Activated effector memory CD4-positive, alpha-beta T cell treated with anti-CD3 and anti-CD28 coated beads, Interleukin-2, amount 50 U/mL, for 16 hours (primary cell): ENCODE results near the gene ASXL3.

Experiments
- DNase-seq: peaks from one replicate; pipeline ENCODE4 v3.0.0-alpha.2; 2020

The ASXL3 gene

DNA sequence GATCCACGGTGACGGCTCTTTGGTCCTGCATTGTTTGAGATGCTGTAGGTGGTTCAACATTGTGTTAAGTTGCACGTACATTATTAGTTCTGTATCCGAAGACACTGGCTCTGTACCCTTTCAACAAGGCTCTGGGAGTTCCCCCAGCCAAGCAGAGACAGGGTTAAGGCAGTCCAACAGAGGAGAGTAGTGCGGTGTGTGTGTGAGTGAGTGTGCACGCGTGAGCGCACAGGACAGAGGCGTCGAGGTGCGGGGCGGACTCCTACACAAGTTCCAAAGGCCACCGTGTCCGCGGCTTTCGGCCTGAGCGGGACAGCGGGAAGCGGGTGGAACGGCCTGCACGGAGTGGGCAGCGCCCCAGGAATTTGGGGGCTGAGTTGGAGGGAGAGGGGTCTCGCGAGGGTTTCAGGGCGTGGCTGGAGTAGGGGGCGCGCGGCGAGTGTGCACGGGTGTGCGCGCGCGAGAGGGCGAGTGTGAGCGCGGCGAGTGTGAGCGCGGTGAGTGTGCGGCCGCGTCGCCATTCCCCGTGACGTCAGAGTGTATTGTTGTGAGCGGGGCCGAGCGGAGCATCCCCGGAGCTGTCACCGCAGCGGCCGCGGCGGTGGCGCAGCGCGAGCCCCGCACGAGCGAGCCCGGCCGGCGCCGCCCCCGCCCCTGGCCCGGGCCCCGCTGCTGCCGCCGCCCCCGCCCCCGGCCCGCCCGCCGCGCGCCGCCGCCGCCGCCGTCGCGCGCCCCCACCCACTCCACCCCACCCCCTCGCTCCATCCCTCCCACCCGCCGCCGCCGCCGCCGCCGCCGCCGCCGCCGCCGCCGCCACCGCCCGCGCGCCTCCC lies at the start of gene ASXL3:
TSS of gene ASXL3 (plus strand) at position 535 of the 833 bp plus-strand sequence. CDS start 413 bp downstream, outside the sequence.
- DNase-seq: no peak

DNA sequence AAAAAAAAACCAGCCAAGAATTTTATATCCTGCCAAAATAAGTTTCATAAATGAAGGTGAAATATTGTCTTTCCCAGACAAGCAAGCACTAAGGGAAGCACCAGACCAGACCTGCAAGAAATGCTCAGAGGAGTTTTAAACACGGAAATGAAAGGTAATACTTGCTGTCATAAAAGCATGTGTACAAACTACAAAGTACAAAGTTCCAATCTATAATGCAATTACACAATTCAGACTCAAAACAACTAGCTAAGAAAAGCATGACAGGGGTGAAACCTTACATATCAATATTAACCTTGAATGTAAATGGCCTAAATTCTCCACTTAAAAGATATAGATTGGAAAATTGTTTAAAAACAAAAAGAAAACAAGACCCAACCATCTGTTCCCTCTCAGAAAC lies 45.0 kb upstream of the ASXL3 start:
- DNase-seq: no peak

DNA sequence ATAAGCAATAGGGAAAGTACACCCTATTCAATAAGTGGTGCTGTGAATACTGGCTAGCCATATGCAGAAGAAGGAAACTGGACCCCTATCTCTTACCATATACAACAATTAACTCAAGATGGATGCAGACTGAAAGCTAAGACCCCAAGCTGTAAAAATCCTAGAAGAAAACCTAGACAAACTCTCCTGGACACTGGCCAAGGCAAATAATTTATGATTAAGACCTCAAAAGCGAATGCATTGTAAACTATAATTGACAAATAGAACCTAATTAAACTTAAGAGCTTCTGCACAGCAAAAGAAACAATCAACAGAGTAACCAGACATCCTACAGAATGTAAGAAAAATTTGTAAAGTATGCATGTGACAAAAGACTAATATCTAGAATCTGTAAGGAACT lies 41.1 kb upstream of the ASXL3 start:
- no peak for DNase-seq

DNA sequence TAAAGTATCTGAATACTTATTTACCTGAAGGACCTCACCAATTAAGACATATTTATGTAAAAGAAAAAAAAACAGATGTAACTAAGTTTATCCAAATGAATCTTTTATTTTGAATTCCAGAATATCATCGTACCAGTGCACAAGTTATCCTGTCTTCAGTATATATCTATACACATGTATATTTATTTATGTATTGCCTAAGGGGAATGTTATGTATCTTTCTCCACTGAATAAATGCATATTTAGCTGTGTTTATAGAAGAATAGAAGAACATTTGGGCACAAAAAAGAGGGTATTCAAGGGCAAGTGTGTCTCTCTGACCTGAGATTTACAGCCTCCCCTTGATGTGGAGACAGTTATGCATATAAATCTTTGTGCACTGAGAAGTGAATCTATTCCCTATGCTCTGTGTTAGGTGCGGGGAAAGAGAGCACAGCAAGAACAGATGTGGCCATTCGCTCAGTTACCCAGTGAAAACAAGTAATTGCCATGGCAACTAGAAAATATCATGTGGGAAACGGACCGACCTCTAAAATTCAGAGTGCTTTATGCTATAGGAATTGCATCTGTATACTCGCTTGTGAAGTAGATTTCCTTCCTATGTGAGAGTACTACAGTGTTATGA lies 39.5 kb upstream of the ASXL3 start:
- no peak for DNase-seq

DNA sequence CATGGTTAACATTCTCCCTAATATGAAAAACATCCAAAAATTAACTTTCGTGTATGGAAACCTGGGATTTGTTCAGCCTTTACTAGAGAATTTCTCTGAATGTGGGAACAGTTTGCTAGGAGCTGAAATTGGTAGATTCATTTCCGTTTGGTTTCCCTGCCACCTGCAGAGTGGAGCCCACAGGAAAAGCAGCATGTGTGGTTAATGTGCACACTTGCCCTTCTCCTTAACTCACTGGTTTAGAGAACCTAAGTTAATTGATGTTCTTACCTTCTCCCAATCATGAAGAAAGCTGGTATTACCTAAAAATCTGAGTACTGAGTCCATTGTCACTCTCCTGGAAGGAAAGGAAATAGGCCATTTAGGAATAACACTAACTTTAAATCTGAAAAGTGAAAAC lies 37.6 kb upstream of the ASXL3 start:
- no peak for DNase-seq

DNA sequence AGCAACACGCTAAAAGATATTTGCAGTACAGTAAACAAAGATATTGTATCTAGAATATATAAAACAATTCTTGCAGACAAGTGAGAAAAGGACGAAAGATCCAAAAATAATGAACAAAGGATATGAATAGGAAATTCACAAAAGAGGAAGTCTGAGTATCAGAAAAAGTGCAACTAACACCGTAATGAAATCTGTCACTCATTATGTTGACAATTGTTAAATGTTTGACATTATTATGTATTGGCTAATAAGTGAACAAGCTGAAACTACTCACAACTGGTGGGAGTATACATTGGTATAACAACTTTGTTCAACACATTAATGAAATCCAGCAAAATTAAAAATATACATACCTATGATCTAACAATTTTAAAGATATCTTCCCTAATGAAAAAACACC lies 36.7 kb upstream of the ASXL3 start:
- DNase-seq: no peak

DNA sequence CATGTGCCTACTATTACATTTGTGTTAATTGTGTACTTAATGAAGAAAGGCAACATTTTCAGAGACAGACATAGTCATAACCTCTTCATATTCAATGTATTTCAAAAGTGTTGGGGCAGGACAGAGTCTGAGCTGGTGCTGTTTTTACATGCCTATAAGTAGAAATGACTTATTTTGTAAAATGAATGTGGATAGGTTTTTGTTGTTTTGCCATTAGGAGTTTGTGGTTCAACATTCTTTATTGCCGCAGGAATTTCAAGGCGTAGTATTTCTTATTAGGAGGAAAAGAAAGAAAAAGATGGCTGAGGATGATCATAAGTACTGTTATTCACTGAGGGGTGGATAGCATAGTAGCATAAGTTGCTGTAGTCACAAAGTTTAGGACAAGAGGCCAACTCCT lies 21.2 kb upstream of the ASXL3 start:
- DNase-seq: no peak

DNA sequence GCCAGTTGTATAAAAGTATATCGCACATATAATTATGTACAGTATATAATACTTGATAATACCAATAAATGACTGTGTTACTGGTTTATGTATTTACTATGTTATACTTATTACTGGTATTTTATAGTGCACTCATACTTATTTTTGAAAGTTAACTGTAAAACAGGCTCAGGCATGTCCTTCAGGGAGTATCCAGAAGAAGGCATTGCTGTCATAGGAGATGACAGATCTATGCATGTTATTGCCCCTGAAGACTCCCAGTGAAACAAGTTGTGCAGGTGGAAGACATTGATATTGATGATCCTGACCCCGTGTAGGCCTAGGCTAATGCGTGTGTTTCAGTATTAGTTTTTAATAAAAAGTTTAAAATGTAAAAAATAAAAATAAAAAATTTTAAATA lies 20.3 kb upstream of the ASXL3 start:
- no peak for DNase-seq

DNA sequence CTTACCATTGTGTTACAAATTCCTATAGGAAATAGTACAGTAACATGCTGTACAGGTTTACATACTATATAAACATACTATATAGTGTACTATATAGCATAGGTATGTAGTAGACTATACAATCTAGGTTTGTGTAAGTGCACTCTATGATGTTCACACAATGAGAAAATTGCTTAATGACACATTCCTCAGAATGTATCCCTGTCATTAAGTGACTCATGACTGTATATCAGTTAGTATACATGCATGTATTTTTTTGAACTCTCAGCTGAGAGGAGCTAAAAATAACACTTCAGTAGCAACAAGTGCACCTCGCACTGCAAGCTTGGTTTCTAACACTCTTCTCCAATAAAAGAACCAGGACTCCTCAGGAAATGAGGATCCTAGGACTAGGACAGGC lies 19.5 kb upstream of the ASXL3 start:
- DNase-seq: no peak

DNA sequence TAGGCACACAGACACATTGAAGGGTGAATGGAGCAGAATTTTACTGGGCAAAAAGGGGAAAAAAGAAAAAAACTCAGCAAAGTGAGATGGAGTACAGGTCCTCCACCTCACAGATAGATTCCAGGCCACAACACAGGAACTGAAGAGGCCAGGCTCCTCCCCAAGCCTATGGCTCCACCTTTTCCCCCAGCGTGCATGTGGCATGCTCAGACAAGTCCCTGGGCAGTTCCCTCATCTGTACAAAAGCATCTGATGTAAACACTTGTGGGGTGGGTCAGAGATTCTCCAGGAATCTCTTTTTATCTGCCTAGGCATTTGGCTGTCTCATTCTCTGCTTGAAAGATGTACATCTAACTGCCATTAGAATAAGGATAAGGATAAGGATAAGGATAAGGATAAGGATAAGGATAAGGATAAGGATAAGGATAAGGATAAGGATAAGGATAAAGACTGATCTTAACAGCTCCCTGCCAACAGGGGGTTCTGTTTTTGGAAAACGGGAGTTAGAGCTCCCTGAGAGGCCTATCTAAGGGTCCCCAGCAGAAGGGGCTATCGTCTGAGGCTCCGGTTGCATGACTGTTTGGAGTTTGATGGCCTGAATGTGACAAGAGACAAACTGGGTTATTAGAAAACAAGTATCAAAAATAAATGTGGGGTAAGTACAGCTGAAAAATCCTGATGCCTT lies 17.2 kb upstream of the ASXL3 start:
- DNase-seq: no peak

DNA sequence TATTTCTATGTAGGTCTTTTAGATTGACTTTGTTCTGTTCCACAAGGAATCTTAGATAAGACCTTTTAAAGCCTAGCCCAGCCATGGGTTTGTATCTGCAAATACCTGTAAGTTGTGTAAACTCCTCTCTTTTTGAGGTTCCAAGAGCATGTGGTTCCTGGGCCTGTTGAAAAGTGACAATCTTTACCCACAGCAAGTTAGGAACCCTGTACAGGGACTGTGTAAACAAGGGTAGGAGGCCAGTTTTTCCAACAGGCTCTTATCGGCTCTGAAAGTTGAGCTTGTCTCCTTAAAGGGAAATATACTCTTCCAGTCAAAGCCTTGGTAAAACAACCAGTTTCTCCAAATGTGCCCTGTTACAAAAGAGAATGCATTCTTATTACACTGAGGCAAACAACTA lies 15.3 kb upstream of the ASXL3 start:
- DNase-seq: no peak

DNA sequence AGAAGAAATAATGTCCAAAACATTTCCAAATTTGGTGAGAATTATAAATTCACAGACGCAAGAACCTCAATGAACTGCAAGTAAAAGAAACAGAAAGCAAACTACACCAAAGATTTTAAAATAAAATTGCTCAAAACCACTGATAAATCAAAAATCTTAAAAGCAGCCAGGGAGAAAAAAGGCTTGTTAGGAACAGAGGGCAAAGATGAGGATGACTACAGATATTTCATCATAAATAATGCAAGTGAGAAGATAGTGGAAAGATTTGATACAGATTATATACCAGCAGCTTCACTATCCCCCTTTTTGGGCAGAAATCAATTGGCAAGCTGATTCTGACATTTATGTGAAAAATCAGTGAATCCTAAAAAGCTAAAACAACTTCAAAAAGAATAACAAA lies 10.3 kb upstream of the ASXL3 start:
- no peak for DNase-seq

DNA sequence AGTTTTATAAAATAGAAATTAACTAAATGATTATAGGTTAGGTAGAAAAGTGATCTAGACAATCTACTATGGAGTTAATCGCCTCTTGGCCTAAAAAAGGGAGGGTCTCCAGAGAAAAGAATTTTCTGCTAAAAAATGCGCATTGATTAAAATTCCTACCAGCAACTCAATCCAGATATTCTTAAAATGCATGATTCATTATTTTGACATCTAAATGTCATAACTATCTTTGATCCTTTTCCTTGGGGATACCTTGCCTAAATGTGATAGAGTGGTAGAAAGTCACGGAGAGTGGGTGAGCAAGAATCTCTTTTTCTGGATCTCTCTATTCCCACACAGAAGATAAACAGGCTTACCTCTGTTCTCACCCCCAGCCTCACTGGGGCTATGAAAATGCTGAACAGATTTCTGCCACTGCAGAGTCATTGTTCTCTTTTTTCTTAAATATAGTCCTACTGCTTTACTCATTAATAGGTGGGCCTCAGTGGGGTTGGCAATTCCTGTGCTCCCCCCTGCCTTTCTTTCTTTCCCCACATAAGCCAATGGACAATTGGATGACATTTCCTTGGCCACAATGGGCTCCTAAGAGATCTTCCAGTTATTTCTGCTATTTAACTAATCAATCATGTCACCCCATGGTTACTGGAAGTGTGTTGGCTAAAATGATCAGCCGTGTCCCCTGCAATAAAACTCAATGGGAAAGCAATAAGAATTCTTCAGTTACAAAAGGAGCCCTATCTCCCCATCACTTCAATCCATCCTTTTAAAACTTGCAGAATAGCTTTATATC lies 5.8 kb upstream of the ASXL3 start:
- no peak for DNase-seq

DNA sequence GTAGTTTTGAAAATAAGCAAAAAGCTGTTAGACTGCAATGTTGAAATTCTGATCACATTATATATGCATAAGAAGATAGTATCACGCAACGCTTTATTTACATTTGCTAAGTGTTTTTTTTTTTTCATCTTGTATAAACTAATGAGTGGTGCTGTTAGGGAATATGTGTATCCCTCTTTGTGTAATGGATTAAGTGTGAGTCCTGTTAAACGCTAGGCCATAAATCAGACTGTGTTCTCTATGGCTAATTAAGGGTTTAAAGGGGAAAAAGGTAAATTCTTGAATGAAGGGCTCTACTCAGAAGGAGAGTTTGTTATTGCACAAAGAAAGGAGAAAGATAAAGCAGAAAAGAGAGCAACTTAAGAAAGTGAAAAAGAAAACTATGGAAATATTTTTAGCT lies 4.8 kb upstream of the ASXL3 start:
- no peak for DNase-seq

DNA sequence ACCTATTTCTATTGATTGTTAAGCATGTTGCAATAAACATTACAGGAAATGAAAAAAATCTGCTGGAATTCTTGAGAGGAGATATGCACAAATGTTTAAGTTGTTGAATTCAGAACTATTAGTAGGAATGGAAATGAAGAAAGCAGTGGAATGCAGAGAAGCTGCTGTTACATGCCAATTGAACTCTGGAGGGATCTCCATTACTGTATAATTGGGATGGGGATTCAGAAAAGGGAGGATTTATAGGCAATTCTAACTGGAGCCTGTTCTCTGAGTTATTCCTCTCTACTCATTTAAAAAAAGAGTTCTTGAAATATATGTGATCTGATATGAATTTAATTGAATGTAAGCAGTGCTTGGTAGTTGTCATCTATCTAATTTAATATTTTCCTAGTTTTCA lies 2.6 kb upstream of the ASXL3 start:
- DNase-seq: no peak

DNA sequence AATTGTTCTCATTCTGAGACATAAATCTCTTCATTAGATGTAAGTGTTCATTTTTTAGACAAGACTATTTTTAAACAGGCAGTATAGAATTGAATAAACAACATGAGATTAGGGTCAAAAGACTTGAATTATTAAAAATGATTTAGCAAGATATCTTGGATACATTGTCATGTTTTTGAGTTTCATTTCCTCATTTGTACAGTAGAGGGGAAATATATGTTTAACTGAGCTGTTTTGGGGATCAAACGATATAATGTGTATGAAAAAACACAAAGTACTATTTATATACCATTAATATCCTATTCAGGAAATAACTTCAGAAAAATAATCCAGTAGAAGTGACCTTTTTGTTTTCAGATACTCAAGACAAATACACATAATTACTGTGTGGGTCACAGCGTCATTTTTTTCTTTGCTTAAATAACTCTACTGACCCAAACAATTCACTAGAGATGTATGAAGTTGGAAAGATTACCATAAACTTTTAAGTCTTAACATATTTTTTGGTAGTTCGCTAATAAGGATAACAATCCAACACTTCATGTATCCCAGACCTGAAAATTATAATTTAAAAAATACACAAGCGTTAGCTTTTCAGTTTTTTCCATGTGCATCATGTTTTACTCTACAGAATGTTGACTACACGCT lies 896 bp upstream of the ASXL3 start:
- no peak for DNase-seq

DNA sequence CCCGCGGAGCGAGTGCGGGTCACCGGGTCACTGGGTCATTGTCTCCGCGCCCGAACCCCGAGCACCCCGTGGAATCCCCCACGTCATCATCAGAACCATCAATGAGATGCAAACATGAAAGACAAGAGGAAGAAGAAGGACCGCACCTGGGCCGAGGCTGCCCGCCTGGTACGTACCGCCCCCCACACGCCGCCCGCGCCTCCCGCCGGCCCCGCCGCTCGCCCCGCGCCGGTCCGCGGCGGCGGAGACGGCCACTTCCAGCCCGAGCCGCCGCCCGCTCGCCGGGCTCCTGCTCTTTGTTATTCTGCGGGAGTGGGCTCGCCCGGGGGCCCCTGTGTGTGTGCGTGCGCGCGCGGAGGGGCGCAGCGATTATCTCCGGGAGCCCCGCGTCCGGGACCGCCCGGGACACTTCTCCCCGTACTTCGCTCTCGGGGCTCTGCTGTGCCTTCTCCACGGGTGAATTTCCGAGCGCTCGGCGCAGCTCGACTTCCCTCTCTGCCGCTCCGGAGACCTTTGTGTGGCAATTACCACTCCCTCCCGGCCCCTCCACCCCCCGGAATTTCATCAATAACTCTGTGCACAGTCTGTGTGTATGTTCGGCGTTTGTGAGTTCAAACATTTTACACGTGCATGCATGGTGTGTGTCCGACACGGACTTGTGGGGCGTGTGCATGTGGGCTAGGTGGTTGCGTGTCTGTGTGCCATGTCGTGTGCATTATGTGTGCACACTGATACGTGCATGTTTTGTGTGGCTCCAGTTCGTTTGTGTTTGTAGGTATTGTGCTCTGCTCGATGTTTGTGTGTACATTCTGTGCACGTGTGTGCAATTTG lies 714 bp downstream of the ASXL3 start:
- no peak for DNase-seq

DNA sequence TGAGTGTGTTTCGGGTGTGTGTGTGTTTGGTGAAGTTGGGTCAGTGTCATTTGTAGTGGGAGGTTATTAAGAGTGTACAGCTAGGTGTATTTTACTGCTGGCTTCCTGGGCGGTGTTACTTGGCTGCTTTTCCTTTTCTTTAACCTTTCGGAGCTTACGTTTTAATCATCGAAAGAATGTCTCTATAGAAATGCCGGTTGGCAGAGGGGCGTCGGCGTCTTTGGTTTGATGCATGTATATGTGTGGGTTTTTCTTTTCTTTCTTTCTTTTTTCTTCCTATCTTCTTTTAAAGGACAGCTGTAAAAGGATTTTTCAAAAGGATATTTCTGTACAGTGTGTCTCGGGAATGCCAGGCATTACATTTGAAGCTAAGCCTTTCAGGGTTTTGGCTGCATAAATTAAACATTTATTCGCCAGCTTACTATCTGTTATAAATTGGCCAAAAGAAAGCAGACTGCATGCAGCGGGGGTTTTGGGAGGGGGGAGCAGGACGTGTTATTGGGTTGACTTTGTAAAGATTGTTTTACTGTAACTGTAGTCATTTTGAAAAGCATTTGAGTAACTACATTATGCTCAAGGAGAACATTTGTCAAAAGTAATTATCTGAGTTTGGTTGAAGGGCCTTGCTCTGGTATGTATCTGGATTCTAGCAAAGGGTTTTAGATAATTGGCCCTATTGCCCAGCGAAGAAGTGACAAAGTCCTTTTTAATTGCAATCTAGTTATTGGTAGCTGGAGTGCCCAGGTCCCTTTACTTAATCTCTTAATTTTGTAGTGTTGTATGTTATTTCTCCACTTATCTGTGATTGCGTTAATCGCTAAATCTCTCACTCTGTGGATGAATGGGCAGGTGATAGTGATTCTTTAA lies 1.6 kb downstream of the ASXL3 start:
- DNase-seq: no peak

DNA sequence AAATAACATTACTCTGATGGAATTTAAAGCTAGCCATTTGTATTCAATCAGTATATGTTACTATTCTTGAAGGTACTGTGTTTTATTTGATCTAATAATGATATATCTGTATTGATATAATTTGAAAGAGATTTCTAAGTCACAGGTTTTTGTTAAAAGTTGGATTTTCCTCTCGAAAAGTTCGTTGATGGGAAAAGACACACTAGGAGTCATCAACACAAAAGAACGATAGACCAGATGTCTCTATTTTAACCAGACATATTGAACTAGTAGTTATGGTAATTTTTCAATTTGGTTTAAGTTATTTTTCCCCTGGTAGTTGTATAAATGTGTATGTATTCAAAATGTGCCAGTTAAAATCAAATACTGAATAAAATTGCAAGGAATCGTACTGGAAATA lies 2.5 kb downstream of the ASXL3 start:
- no peak for DNase-seq

DNA sequence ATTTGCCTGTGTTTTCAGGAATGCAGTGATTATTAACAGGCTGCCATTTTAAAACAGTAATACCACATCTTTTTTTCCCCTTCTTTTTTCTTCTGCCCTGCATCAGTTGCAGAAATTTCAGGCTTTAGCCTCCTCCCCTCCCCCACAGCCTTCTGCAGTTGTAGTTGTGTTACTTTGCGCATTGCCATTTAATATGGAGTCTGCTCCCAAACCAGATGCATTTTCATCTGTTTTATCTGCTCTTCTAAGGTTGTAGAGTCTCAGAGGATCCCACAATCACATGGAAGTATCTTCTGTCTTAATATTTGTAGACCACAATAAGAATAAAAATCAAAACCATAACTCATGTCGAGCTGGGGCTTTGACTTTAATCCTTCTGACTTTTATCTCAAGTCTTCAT lies 3.8 kb downstream of the ASXL3 start:
- no peak for DNase-seq

DNA sequence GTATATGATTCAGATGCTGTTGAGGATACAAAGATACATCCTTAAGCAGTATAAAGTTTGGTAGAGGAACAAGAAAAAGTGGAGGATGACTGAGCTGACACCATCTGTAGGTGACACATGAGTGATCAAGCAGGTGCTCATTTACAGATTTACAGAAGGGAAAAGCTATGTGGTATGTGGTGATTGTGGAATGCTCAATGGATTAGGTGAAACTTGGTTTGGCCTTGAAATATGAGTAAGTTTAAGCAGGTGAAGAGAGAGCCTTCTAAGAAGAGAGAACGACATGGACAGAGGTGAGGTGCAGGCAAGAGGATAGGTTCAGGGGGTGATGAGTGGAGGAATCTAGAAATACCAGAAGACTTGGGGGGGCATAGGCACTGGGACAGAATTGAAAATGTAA lies 5.9 kb downstream of the ASXL3 start:
- DNase-seq: no peak
